Posterior vena cava (tissue), 2 donors: ENCODE data around the gene SLC27A4. TPM values are rescaled to one million over a fixed set of nuclear protein-coding genes. Genes with fewer than 3 reads are reported as not detected.

Source experiments
- DNase-seq: peaks from one replicate; pipeline ENCODE4 v3.0.0-alpha.2; 2020; ENCODE audit warnings: low spot score
- intact Hi-C, 2 donors: fragments of 100-400 bp; cut with DNase I; formaldehyde crosslinking; loops; one replicate each; pipeline versions ENCODE4 v1.14.1 to v1.14.2; 2022 to 2023
- long read RNA-seq, 2 donors: library from polyadenylated mRNA; unstranded; transcript quantifications; one replicate each; pipeline ENCODE4 v2.0.0, GENCODE V29; 2020 to 2021
- total RNA-seq, 2 donors: library from RNA; stranded (reverse); fragmentation: NEBNext Ultra II Directional; extraction: Animal tissue kit (Norgen Biotek cat#: 25700); gene quantifications; one replicate each; pipeline ENCODE4 v1.2.1, GENCODE V29; 2021
- donor health status: DM: yes; HTN: yes; CAD: no.
- donor health status: DM: yes; HTN: yes; CAD: no.

Gene SLC27A4
- 10 to 100 TPM; 15.9 to 22.3 TPM for total RNA-seq
- long read RNA-seq, donor 1, transcript SLC27A4-201 (13 exons, 3,028 nt), result major isoform, 13 of 27 reads
- long read RNA-seq, donor 1, partial matches to known transcripts, result 7 of 27 reads
- long read RNA-seq, donor 1, other reads (novel, unspliced or antisense), result 7 of 27 reads
- long read RNA-seq, donor 2, transcript SLC27A4-201 (13 exons, 3,028 nt), result major isoform, 6 of 26 reads
- long read RNA-seq, donor 2, partial matches to known transcripts, result 18 of 26 reads
- long read RNA-seq, donor 2, other reads (novel, unspliced or antisense), result 2 of 26 reads

DNA sequence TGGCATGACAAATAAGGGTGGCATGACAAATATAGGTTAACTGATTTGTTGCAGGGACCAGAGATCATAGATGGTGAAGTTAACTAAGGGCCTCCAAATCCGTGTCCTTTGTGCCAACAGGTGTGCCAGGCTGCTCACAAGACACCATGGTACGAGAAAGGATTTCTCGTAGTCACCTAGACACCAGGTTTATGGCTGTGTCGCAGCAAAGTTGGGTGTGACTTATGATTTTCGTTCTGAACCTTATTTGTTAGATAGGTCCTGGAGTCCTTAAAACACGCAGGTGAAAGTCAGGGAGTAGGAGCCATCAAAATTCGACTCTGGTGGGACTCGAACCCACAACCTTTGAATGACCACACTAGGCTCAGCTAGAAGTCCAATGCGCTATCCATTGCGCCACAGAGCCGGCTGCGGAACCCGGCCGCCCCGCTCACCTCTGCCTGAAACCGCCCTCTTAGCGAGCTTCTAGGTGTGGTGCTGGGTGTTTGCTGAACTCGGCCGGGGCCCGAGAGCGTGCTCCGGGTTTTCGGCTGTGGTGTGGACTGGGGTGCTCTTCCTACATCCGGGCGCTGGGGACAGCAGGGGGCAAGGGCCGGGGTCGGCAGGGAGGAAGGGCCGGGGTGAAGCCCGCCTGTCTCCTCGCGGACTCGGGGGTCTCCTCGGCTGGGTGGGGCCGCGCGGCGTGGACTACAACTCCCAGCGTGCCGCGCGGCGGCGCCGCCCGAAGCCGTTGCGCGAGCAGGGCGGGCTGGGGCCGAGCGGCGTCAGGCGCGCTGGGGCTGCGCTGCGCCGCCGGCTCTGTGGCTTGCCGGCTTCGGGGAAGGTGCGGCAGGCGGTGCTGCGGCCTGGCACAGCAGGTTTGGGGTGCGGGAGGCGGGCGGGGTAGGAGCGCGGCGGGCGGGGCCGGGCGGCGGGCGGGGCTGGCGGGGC, at the start of gene SLC27A4:
SLC27A4 (plus strand) TSS at position 767 of the 930 bp plus-strand sequence. CDS start 2,606 bp downstream, outside the sequence.
- intact Hi-C loops, result no loop called here
- DNase-seq, result peak; percentile 88

DNA sequence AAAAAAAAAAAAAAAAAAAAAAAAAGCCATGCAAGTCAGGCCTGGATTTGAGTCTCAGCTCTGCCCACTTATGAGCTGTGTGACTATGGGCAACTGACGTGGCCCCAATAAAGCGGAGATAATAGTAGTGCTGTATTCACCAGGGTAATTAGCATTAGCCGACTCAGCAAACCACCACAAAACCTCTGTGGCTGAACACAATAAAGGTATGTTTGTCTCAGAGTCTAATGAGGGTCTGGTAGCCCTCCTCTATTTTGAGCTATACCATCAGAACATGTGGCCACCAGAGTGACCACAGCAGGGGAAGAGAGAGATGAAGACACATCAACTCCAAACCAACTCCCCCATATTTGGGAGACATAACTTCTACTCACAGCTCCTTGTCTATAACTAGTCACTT, 48.3 kb upstream of the SLC27A4 start:
- intact Hi-C loops, result no loop called here
- no peak for DNase-seq

DNA sequence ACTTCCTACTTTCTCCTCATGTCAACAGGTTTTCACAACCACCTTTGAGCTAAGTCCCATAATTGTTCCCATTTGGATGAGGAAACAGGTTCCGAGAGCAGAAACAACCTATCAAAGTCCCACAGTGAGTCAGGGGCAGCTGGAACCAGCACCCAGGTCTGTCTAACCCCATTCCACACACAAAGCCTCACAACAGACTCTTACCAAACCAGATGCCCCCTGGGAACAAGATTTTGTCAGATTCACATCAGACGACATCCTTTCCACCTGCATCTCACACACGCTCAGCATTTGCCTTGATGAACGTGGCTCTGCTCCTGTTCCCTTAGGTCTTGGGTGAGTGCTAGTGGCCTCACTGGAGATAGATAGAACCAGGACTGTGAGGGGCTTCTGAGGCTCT, 47.2 kb upstream of the SLC27A4 start:
- intact Hi-C loops, result no loop called here
- no peak for DNase-seq

DNA sequence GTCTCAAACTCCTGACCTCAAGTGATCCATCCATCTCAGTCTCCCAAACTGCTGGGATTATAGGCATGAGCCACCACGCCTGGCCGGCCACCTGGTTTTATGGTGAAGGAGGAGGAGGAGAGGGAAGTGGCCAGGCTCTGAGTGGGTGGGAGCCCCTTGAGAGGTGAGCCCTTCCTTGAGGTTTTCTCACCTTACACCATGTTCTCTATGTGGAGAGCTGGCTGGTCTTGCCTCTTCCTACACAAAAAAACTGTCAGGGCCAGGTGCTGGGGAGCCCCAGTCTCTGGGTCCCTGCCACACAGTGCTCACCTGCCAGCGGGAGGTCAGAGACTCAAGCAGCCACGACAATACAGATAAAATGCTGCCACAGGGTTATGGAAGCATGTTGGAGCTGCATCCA, 46.2 kb upstream of the SLC27A4 start:
- intact Hi-C loops, result no loop called here
- DNase-seq, result no peak

DNA sequence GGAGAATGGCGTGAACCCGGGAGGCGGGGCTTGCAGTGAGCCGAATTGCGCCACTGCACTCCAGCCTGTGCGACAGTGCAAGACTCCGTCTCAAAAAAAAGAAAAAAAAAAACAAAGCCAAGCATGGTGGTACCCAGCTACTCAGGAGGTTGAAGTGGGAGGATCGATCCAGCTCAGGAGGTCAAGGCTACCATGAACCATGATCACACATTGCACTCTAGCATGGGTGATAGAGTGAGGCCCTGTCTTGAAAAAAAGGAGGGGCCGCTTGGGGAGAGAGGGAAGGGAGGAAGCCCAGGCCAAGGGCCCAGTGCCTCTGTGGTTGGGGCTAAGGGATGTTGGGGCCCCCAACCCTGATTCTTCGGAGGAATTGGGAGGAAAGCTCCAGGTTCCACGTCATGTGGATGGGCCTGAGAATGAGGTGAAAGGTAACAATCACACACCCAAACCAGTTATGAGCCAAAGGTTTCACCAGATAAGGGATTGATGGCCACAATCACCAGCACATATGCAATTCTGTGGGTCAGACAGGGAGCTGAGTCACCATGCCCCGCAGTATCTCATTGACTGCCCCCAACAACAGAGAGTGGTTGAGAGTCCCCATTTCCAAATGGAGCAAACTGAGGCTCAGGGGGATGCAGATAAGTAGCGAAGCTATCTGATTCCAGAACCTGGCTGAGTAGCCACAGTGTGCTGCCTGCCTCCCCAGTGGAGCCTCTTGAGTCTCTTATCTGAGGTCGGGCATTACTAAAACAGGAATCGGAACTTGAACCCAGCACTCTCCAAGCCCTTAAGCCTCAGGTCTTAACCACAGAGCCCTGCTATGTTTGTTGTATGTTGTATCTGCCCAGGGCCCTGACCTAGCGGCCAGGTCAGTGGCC, 43.7 kb upstream of the SLC27A4 start:
- intact Hi-C loops, result loop anchor here in 1 of 2 donors (2.0 kb wide), 1 partner anchor 16 kb away; no protein-coding TSS in a partner anchor
- no peak for DNase-seq

DNA sequence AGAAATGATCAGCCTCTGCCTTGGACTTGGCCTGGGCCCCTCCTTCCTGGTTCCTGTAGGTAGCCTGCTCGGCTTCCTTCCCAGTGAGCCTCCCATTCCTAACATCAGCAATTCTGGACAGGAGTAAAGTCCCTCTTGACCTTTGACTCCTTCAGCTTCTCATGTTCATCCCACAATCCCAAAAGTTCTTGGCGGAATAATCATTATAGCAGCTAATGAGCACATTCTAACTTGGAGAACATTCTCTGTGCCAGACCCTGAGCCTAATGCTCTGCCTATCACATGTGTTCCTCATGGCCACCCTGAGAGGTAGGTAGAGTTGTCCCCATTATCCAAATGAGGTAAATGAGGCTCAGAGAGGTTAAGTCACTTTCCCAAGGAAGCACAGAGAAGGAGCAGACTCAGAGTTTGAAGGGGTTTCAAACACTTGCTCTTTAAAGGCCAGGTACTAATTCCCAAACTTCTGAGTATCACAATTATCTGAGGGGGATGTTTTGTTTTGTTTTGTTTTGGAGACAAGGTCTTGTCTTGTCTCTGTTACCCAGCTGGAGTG, 43.0 kb upstream of the SLC27A4 start:
- intact Hi-C loops, result loop anchor here in 1 of 2 donors (2.0 kb wide), 1 partner anchor 16 kb away; no protein-coding TSS in a partner anchor
- DNase-seq, result no peak

DNA sequence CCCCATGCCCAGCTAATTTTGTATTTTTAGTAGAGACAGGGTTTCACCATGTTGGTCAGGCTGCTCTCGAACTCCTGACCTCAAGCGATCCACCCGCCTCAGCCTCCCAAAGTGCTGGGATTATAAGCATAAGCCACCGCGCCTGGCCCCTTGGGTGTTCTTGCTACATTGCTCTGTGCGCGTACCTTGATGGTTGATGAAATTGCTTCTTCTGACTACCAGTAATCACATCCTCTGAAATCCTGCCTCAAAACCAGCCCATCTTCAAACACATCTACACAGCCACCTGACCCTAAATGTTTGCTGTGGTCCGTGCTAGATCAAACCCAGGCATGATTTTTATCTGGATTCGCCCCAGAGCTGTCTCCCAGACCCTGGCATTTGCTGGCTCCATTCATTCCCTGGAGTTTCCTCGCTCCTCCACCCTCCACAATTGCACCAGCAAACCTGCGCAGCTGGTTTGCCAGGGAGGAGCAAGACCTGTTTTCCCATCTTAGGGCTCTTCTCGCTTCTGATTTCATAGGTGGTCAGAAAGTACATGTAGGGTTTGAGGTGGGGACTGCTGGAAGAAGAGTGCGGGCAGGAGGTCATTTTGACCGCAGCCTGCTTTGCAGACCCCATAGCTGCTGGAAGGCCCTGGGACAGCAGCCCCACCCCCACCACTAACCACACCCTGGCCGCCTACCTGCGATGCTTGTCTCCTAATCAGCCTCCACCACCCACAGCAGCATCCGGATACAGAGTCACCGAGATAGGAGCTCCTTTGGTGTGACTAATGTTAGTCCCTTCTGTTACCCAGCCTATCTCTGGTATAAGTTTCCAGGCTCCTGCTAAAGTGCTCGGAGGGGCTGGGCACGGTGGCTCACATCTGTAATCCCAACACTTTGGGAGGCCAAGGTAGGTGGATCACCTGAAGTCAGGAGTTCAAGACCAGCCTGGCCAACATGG, 41.5 kb upstream of the SLC27A4 start:
- intact Hi-C loops, result no loop called here
- DNase-seq, result no peak

DNA sequence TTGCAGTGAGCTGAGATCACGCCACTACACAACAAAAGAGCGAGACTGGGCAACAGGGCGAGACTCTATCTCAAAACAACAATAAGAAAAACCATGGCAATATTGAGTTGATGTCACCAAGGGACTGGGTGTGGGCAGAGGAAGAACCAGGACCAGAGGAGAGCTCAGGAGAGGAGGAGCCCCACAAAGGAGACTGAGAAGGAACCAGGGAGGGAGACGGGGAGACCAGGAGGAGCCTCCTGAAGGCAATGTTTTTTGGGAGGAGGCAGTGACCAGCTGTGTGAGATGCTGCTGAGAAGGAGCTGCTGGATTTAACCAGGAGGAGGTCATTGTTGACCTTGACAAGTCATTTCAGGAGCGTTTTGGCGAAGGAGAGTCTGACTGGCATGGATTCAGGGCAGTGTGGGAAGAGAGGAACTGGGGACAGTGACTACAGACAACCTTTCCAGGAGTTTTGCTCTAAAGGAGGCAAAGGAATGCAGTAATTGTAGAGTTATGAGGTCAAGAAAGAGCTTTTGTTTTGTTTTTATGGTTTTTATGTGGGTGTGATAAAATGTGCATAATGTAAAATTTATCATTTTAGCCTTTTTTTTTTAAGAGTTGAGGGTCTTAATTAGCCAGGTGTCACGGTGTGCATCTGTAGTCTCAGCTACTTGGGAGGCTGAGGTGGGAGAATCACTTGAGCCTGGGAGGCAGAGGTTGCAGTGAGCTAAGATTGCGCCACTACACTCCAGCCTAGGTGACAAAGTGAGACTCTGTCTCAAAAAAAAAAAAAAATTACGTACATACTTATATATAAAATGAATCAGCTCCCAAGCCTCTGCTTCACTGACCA, 36.0 kb upstream of the SLC27A4 start:
- DNase-seq, result no peak
- intact Hi-C loops, result no loop called here

DNA sequence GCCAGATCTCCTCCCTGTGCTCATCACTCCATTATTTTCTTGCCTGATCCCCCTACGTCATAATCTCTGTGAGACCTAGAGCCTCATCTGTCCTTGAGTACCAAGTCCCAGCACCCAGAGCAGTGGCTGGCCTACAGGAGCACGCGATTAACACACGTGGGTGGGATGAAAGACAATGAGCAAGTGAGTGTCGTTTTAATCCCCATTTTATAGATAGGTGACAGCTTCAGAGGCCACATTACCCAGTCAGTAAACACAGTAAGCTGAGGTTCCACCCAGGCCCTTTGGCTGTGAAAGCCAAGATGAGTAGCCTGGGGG, 35.4 kb upstream of the SLC27A4 start:
- DNase-seq, result no peak
- intact Hi-C loops, result no loop called here

DNA sequence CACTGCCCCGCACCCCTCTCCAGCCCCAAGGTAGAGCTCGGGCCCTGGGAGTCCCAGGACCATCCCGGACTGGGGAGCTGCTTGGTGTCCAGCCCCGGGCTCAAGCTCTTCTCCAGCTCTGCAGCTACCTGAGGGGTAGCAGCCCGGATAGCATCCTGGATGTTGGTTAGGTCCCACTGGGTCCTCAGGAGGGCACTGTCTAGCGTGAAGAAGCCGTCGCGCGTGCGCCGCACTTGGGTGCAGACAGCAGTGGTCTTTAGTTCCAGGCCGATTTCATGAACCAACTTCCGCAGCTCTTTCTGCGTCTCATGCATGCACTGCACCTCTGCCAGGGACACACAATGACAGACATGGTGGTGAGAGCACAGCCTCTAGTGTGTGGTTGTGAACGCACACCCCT, 30.8 kb upstream of the SLC27A4 start:
- intact Hi-C loops, result no loop called here
- DNase-seq, result no peak

DNA sequence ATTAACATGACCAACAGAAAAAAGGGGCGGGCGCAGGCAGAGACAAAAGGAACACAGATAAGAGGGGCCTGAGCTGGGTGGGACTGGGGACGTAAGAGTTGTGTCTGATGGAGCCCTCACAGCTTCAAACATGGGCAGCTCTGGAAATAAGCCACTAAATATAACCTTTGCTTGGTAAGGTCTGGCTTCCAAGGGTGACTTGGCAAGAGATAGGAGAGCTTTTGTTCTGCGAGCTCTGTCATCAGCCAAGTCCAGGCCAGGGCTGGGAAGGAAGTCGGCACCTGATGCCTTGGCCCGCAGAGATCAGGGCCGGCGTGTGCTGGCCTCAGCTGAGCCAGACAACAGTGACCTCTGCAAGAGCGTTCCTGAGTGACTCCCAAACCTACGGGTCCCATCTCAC, 29.9 kb upstream of the SLC27A4 start:
- intact Hi-C loops, result no loop called here
- no peak for DNase-seq

DNA sequence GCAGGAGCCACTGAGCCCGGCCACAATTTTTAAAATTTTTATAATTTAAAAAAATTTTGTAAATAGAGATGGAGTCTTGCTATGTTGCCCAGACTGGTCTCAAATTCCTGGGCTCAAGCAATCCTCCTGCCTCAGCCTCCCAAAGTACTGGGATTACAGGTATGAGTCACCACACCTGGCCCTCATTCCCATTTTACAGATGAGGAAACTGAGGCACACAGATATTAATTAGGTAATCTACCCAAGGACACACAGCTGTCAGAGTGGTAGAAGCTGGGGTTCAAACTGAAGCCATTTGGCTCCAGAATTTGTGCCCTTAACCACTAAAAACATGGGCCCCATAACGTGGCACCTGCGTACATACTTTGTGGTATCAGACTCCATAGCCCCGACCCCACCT, 25.6 kb upstream of the SLC27A4 start:
- DNase-seq, result no peak
- intact Hi-C loops, result no loop called here

DNA sequence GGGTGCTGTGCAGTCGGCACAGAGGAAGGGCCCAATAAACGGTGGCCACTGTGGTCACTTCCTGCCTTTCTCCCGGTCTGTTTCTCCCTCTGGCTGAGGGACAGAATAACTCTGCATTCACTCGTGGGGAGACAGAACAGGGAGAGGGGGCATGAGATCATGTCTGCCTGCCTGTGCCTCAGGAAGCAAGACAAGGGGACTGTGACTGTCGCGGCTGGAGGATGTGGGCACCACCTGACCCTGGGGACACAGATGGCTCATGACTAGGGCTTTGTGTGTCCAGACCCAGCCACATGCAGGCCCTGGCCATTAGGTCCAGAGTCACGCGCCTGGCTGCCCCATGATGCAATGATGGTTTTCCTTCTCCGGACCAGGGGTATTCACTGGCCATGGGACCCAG, 23.9 kb upstream of the SLC27A4 start:
- intact Hi-C loops, result no loop called here
- DNase-seq, result no peak

DNA sequence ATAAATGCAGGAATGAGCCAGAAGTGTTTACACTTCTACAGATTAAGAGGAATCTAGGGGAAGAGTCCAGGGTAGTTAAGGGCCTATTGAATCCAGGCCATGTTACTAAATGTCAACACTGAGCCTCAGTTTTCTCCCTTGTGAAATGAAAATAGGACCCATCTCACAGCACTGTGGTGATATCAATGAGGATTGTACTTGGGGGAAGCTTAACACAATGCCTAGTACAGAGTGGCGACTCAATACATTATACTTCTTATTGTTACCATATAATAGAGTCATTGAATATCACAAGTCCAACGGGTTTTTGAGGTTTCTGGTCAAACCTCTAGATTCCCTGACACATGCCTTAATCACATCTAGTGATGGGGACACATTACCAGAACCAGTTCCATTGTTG, 22.7 kb upstream of the SLC27A4 start:
- intact Hi-C loops, result no loop called here
- DNase-seq, result no peak

DNA sequence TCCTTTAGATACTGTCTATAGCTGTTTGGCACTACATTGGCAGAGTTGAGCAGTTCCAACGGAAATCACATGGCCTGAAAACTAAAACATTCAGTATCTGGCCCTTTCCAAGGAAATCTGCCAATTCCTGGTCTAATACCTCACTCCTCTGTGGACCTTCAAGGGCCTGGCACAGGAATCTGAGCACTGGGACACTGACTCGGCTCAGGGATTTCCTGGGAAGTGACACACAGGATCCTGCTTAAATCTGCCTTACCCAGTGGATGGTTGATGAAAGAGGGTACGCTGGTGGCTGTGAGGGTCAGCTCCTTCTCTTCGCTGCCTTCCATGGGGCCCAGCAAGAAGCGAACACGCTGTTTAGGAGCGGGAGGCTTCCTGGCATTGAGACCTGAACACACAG, 19.0 kb upstream of the SLC27A4 start:
- intact Hi-C loops, result no loop called here
- no peak for DNase-seq

DNA sequence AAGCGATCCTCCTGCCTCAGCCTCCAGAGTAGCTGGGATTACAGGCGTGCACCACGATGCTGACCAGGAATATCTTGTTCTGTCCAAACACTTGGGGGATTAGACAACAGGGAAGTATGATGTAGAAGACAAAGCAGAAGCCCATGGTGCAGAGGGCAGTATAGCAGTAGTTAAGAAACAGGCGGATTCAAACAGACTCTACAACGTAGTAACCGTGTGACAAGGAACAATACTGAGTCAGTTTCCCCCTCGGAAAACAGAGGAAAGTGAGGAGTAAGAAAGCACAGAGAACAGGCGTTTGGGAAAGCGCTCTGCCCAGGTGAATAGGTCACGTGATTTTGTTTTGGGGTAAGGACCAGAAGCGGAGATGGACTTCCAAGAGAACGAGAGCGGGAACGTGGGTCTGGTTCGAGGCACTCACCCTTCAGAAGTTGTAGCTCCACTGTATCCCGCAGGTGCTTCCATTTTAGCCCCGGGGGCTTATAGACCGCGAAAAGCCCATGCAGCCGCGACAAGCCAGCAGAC, 18.4 kb upstream of the SLC27A4 start:
- no peak for DNase-seq
- intact Hi-C loops, result no loop called here
